ENCODE measurements around the gene PKN3. TPM values are rescaled to one million over a fixed set of nuclear protein-coding genes. Genes with fewer than 3 reads are reported as not detected.

Gene PKN3
- polyA plus RNA-seq, 4 donors, result 4.1 to 12.3 (median 4.5) TPM

GRCh38 chr9:128750926-128751595 lies 48.8 kb downstream of the PKN3 start:
- peaks cover 4 to 76% (median 32%) of the 10 kb centered on the region in 3 donors for H3K36me3 ChIP-seq (ENCODE audit: control insufficient read depth in 3 of 3, insufficient read depth in 2 of 3, low read depth in 1 of 3, low read length in 3 of 3)
- no peaks in the 10 kb centered on the region for H3K4me1 ChIP-seq (ENCODE audit: control insufficient read depth in 3 of 3, insufficient read depth in 2 of 3, low read depth in 1 of 3, low read length in 2 of 3)
- DNase-seq (no peak), FAIRE-seq (no peak)
- H3K9me3 ChIP-seq (ENCODE audit: control insufficient read depth in 2 of 2, insufficient read depth in 1 of 2, low read depth in 1 of 2, low read length in 1 of 2), result no peaks in the 10 kb centered on the region
- no peak overlapping the region for H3K27ac ChIP-seq (ENCODE audit: low read depth in 1 of 3, low read length in 2 of 3)
- WGBS, 3 donors, result 91 to 93% (median 93%) methylated on average over 19 to 22 of the region's 22 CpGs
- H3K27me3 ChIP-seq (ENCODE audit: control insufficient read depth in 3 of 3, insufficient read depth in 3 of 3, low read length in 3 of 3), result no peaks in the 10 kb centered on the region
- H3K4me3 ChIP-seq (ENCODE audit: low read depth in 1 of 3, low read length in 3 of 3), result no peak overlapping the region

- DNase-seq, result no peak
- no peak overlapping the region for H3K27ac ChIP-seq (ENCODE audit: low read depth in 1 of 3, low read length in 2 of 3)
- no peaks in the 10 kb centered on the region for H3K9me3 ChIP-seq (ENCODE audit: control insufficient read depth in 2 of 2, insufficient read depth in 1 of 2, low read depth in 1 of 2, low read length in 1 of 2)
- no peak for FAIRE-seq
- 94 to 96% (median 95%) methylated on average over 11 to 16 of the region's 16 CpGs for WGBS, 3 donors
- peaks cover 4 to 62% (median 32%) of the 10 kb centered on the region in 3 donors for H3K36me3 ChIP-seq (ENCODE audit: control insufficient read depth in 3 of 3, insufficient read depth in 2 of 3, low read depth in 1 of 3, low read length in 3 of 3)
- no peak overlapping the region for H3K4me3 ChIP-seq (ENCODE audit: low read depth in 1 of 3, low read length in 3 of 3)
- no peaks in the 10 kb centered on the region for H3K4me1 ChIP-seq (ENCODE audit: control insufficient read depth in 3 of 3, insufficient read depth in 2 of 3, low read depth in 1 of 3, low read length in 2 of 3)
- no peaks in the 10 kb centered on the region for H3K27me3 ChIP-seq (ENCODE audit: control insufficient read depth in 3 of 3, insufficient read depth in 3 of 3, low read length in 3 of 3)
These were observed 51.3 kb downstream of the PKN3 start for GRCh38 chr9:128753627-128754026.

GRCh38 chr9:128757602-128758001 lies 55.3 kb downstream of the PKN3 start:
- 92 to 94% (median 93%) methylated on average over 6 of the region's 6 CpGs for WGBS, 3 donors
- H3K9me3 ChIP-seq (ENCODE audit: control insufficient read depth in 2 of 2, insufficient read depth in 1 of 2, low read depth in 1 of 2, low read length in 1 of 2), result no peaks in the 10 kb centered on the region
- H3K27me3 ChIP-seq (ENCODE audit: control insufficient read depth in 3 of 3, insufficient read depth in 3 of 3, low read length in 3 of 3), result no peaks in the 10 kb centered on the region
- no peak for FAIRE-seq
- no peaks in the 10 kb centered on the region for H3K4me1 ChIP-seq (ENCODE audit: control insufficient read depth in 3 of 3, insufficient read depth in 2 of 3, low read depth in 1 of 3, low read length in 2 of 3)
- no peak overlapping the region for H3K4me3 ChIP-seq (ENCODE audit: low read depth in 1 of 3, low read length in 3 of 3)
- H3K36me3 ChIP-seq (ENCODE audit: control insufficient read depth in 3 of 3, insufficient read depth in 2 of 3, low read depth in 1 of 3, low read length in 3 of 3), result peaks cover 0 to 38% (median 12%) of the 10 kb centered on the region in 3 donors
- no peak for DNase-seq
- H3K27ac ChIP-seq (ENCODE audit: low read depth in 1 of 3, low read length in 2 of 3), result no peak overlapping the region

- H3K36me3 ChIP-seq (ENCODE audit: control insufficient read depth in 3 of 3, insufficient read depth in 2 of 3, low read depth in 1 of 3, low read length in 3 of 3), result peaks cover 0 to 32% (median 0%) of the 10 kb centered on the region in 3 donors
- peak overlapping the region; percentile 17 to 45 (median 44) for H3K27ac ChIP-seq (ENCODE audit: low read depth in 1 of 3, low read length in 2 of 3)
- H3K9me3 ChIP-seq (ENCODE audit: control insufficient read depth in 2 of 2, insufficient read depth in 1 of 2, low read depth in 1 of 2, low read length in 1 of 2), result no peaks in the 10 kb centered on the region
- peak; percentile 36 to 78 for DNase-seq
- H3K4me3 ChIP-seq (ENCODE audit: low read depth in 1 of 3, low read length in 3 of 3), result no peak overlapping the region
- FAIRE-seq, result no peak
- H3K27me3 ChIP-seq (ENCODE audit: control insufficient read depth in 3 of 3, insufficient read depth in 3 of 3, low read length in 3 of 3), result no peaks in the 10 kb centered on the region
- H3K4me1 ChIP-seq (ENCODE audit: control insufficient read depth in 3 of 3, insufficient read depth in 2 of 3, low read depth in 1 of 3, low read length in 2 of 3), result peaks cover 2 to 9% (median 6%) of the 10 kb centered on the region in 3 donors
- WGBS, 3 donors, result 58 to 75% (median 70%) methylated on average over 9 of the region's 9 CpGs
These were observed 60.6 kb downstream of the PKN3 start for GRCh38 chr9:128762671-128763449.

- Histone ChIP-seq H3K4me3 (ENCODE audit: low read depth in 1 of 3, low read length in 3 of 3) (no peak overlapping the region), H3K36me3 (ENCODE audit: control insufficient read depth in 3 of 3, insufficient read depth in 2 of 3, low read depth in 1 of 3, low read length in 3 of 3) (peaks cover 0 to 45% (median 0%) of the 10 kb centered on the region in 3 donors), H3K27ac (ENCODE audit: low read depth in 1 of 3, low read length in 2 of 3) (no peak overlapping the region), H3K27me3 (ENCODE audit: control insufficient read depth in 3 of 3, insufficient read depth in 3 of 3, low read length in 3 of 3) (no peaks in the 10 kb centered on the region), H3K9me3 (ENCODE audit: control insufficient read depth in 2 of 2, insufficient read depth in 1 of 2, low read depth in 1 of 2, low read length in 1 of 2) (no peaks in the 10 kb centered on the region), H3K4me1 (ENCODE audit: control insufficient read depth in 3 of 3, insufficient read depth in 2 of 3, low read depth in 1 of 3, low read length in 2 of 3) (peaks cover 2 to 9% (median 6%) of the 10 kb centered on the region in 3 donors)
- FAIRE-seq, result no peak
- 81 to 92% (median 90%) methylated on average over 6 of the region's 6 CpGs for WGBS, 3 donors
- no peak for DNase-seq
These were observed 62.1 kb downstream of the PKN3 start for GRCh38 chr9:128764361-128764760.

GRCh38 chr9:128765499-128765898 lies 63.2 kb downstream of the PKN3 start:
- DNase-seq (no peak), FAIRE-seq (no peak)
- peaks cover 0 to 43% (median 0%) of the 10 kb centered on the region in 3 donors for H3K36me3 ChIP-seq (ENCODE audit: control insufficient read depth in 3 of 3, insufficient read depth in 2 of 3, low read depth in 1 of 3, low read length in 3 of 3)
- no peak overlapping the region for H3K27ac ChIP-seq (ENCODE audit: low read depth in 1 of 3, low read length in 2 of 3)
- no peak overlapping the region for H3K4me3 ChIP-seq (ENCODE audit: low read depth in 1 of 3, low read length in 3 of 3)
- peaks cover 4 to 18% (median 6%) of the 10 kb centered on the region in 3 donors for H3K4me1 ChIP-seq (ENCODE audit: control insufficient read depth in 3 of 3, insufficient read depth in 2 of 3, low read depth in 1 of 3, low read length in 2 of 3)
- WGBS, 3 donors, result 44 to 67% (median 47%) methylated on average over 3 of the region's 3 CpGs
- no peaks in the 10 kb centered on the region for H3K9me3 ChIP-seq (ENCODE audit: control insufficient read depth in 2 of 2, insufficient read depth in 1 of 2, low read depth in 1 of 2, low read length in 1 of 2)
- H3K27me3 ChIP-seq (ENCODE audit: control insufficient read depth in 3 of 3, insufficient read depth in 3 of 3, low read length in 3 of 3), result no peaks in the 10 kb centered on the region

- Histone ChIP-seq H3K4me1 (ENCODE audit: control insufficient read depth in 3 of 3, insufficient read depth in 2 of 3, low read depth in 1 of 3, low read length in 2 of 3) (peaks cover 0 to 14% (median 2%) of the 10 kb centered on the region in 3 donors), H3K27me3 (ENCODE audit: control insufficient read depth in 3 of 3, insufficient read depth in 3 of 3, low read length in 3 of 3) (no peaks in the 10 kb centered on the region), H3K9me3 (ENCODE audit: control insufficient read depth in 2 of 2, insufficient read depth in 1 of 2, low read depth in 1 of 2, low read length in 1 of 2) (no peaks in the 10 kb centered on the region), H3K27ac (ENCODE audit: low read depth in 1 of 3, low read length in 2 of 3) (no peak overlapping the region), H3K4me3 (ENCODE audit: low read depth in 1 of 3, low read length in 3 of 3) (no peak overlapping the region), H3K36me3 (ENCODE audit: control insufficient read depth in 3 of 3, insufficient read depth in 2 of 3, low read depth in 1 of 3, low read length in 3 of 3) (peaks cover 0 to 34% (median 0%) of the 10 kb centered on the region in 3 donors)
- DNase-seq, result no peak
- 90 to 91% (median 91%) methylated on average over 6 of the region's 6 CpGs for WGBS, 3 donors
- no peak for FAIRE-seq
These were observed 66.3 kb downstream of the PKN3 start for GRCh38 chr9:128768606-128769005.

Data from small intestine (tissue), 7 donors.